Endothelial cell of umbilical vein (primary cell): ENCODE results near the gene PRIMA1. TPM values are rescaled to one million over a fixed set of nuclear protein-coding genes. Genes with fewer than 3 reads are reported as not detected.

Source experiments
- BruUV-seq: library from RNA; stranded (reverse); fragments of 400-500 nt; replicated peaks from 2 replicates; lab custom pipeline; 2021; lab: Mats Ljungman, UMichigan
- CTCF ChIA-PET: fragments of 300-600, 350-600 bp; sonication (Branson Sonifier 250); formaldehyde crosslinking; loops from one replicate; lab custom pipeline; 2021; ENCODE audit warnings: antibody characterized with exemption, inconsistent platforms; lab: Charles Lee
- POLR2A ChIA-PET: fragments of 300-600, 350-600 bp; sonication (Branson Sonifier 250); formaldehyde crosslinking; loops from one replicate; lab custom pipeline; 2021; ENCODE audit warnings: antibody characterized with exemption, inconsistent platforms; lab: Charles Lee
- DNase-seq: peaks from one replicate; pipeline ENCODE4 v3.0.0-alpha.2; 2011; ENCODE audit warnings: low read depth, low spot score
- FAIRE-seq: peaks from 2 replicates; lab custom pipeline; 2011; peaks lifted over from hg19 to GRCh38; lab: Jason Lieb, UNC
- H2AFZ ChIP-seq: 2 replicates; pipeline ENCODE4 v1.6.0; 2012; ENCODE audit warnings: low read depth, low read length, control low read depth, inconsistent platforms
- H3K27ac ChIP-seq: 2 replicates; pipeline ENCODE4 v1.5.1; 2011; ENCODE audit warnings: low read depth, mild to moderate bottlenecking, control low read depth, low read length, moderate library complexity; ENCODE audit not compliant: insufficient read depth
- H3K27me3 ChIP-seq, 2 experiments: 2 replicates each; pipeline versions ENCODE4 v1.6.0 to v1.6.1; 2011; ENCODE audit warnings: low read length in 2 of 2, mixed read lengths in 1 of 2; ENCODE audit not compliant: control insufficient read depth in 2 of 2, insufficient read depth in 2 of 2
- H3K36me3 ChIP-seq, 2 experiments: 2 replicates in 1 of 2; 3 replicates in 1 of 2; pipeline ENCODE4 v1.5.1; 2011; ENCODE audit warnings: low read length in 2 of 2, mild to moderate bottlenecking in 1 of 2, moderate library complexity in 1 of 2; ENCODE audit not compliant: control insufficient read depth in 2 of 2, insufficient read depth in 2 of 2; ENCODE audit errors: extremely low read depth in 1 of 2
- H3K4me1 ChIP-seq: 3 replicates; pipeline ENCODE4 v1.5.1; 2011; ENCODE audit warnings: mild to moderate bottlenecking, low read length; ENCODE audit not compliant: control insufficient read depth, insufficient read depth; ENCODE audit errors: extremely low read depth
- H3K4me2 ChIP-seq: 2 replicates; pipeline ENCODE4 v1.6.1; 2011; ENCODE audit warnings: low read length, control low read depth, mixed read lengths; ENCODE audit not compliant: insufficient read depth
- H3K4me3 ChIP-seq, 3 experiments: fragments of 200-600 bp in 1 of 3; sonication (generic), shearing (Covaris generic) in 1 of 3; replicated peaks in 1 of 3; 2 replicates each; pipeline ENCODE4 v1.5.1; 2011 to 2016; ENCODE audit warnings: control low read depth in 3 of 3, low read length in 3 of 3, mild to moderate bottlenecking in 2 of 3, inconsistent platforms in 1 of 3, low read depth in 1 of 3, moderate library complexity in 1 of 3; ENCODE audit not compliant: insufficient read depth in 1 of 3
- H3K79me2 ChIP-seq: 2 replicates; pipeline ENCODE4 v1.6.0; 2012; ENCODE audit warnings: low read length, inconsistent platforms; ENCODE audit not compliant: control insufficient read depth, insufficient read depth
- H3K9ac ChIP-seq: replicated peaks from 2 replicates; pipeline ENCODE3; 2011; ENCODE audit warnings: low read length, control low read depth; ENCODE audit not compliant: insufficient read depth; ENCODE audit errors: extremely low read depth
- H3K9me1 ChIP-seq: replicated peaks from 3 replicates; pipeline ENCODE4 v1.6.0; 2011; ENCODE audit warnings: mild to moderate bottlenecking, low read length; ENCODE audit not compliant: control insufficient read depth, insufficient read depth; ENCODE audit errors: extremely low read depth
- H3K9me3 ChIP-seq: replicated peaks from 2 replicates; pipeline ENCODE4 v1.5.1; 2012; ENCODE audit warnings: low read length, inconsistent platforms; ENCODE audit not compliant: control insufficient read depth, insufficient read depth
- H4K20me1 ChIP-seq: replicated peaks from 2 replicates; pipeline ENCODE3; 2011; ENCODE audit warnings: mild to moderate bottlenecking, low read length; ENCODE audit not compliant: control insufficient read depth, insufficient read depth; ENCODE audit errors: extremely low read depth
- EZH2 ChIP-seq: IDR thresholded peaks from 2 replicates; pipeline ENCODE4 v1.6.1; 2012; ENCODE audit warnings: borderline replicate concordance, low read depth, mild to moderate bottlenecking, moderate library complexity, low read length, inconsistent platforms; ENCODE audit not compliant: severe bottlenecking
- FOS ChIP-seq: IDR thresholded peaks from 2 replicates; pipeline ENCODE4 v1.6.1; 2011; ENCODE audit warnings: mild to moderate bottlenecking, low read length, moderate library complexity, borderline replicate concordance; ENCODE audit not compliant: insufficient read depth
- GATA2 ChIP-seq: IDR thresholded peaks from 2 replicates; pipeline ENCODE4 v1.7.0; 2011; ENCODE audit warnings: low read depth, mild to moderate bottlenecking, moderate library complexity, mixed read lengths, low read length; ENCODE audit not compliant: insufficient read length, insufficient read depth
- JUN ChIP-seq: IDR thresholded peaks from 2 replicates; pipeline ENCODE4 v1.6.1; 2011; ENCODE audit warnings: borderline replicate concordance, low read depth; ENCODE audit not compliant: insufficient read length, insufficient read depth
- MAX ChIP-seq: IDR thresholded peaks from 2 replicates; pipeline ENCODE4 v1.6.1; 2011; ENCODE audit not compliant: insufficient read depth, insufficient read length
- MYC ChIP-seq: IDR thresholded peaks from one replicate; pipeline ENCODE4 v1.6.1; 2011; ENCODE audit warnings: mild to moderate bottlenecking, low read depth, low read length
- POLR2A ChIP-seq: IDR thresholded peaks from 2 replicates; pipeline ENCODE4 v1.6.1; 2012; ENCODE audit warnings: low read depth, mild to moderate bottlenecking, control low read depth, low read length
- POLR2AphosphoS5 ChIP-seq: IDR thresholded peaks from 2 replicates; pipeline ENCODE4 v1.6.1; 2012; ENCODE audit warnings: low read depth, mild to moderate bottlenecking, control low read depth, low read length, moderate library complexity; ENCODE audit not compliant: insufficient read depth
- dilution Hi-C: fragments of 300-500 bp; cut with MboI; formaldehyde crosslinking; loops from one replicate; pipeline ENCODE4 v1.15.0; 2019; ENCODE audit warnings: low sequenced_read_pairs; ENCODE audit not compliant: extremely low pct_ligation_motif_present
- intact Hi-C: fragments of 100-400 bp; cut with micrococcal nuclease; formaldehyde crosslinking; loops from one replicate; pipeline ENCODE4 v1.10.0; 2022
- polyA plus RNA-seq, 4 experiments: library from polyadenylated mRNA; depleted of rRNA in 3 of 4; stranded (reverse) in 3 of 4; unstranded in 1 of 4; fragments of >200 nt; gene quantifications; 2 replicates each; pipeline versions ENCODE4 v1.2.1 to v1.2.3, GENCODE V29; 2011 to 2012; ENCODE audit warnings: missing spikeins in 1 of 4
- total RNA-seq: library from RNA; stranded (reverse); gene quantifications from 2 replicates; pipeline ENCODE4 v1.2.3, GENCODE V29; 2021
- TF ChIP-seq, protein P1 (sequence below), 2 donors: IDR thresholded peaks; 1 replicate in 1 of 2; 2 replicates in 1 of 2; pipeline ENCODE4 v1.5.1; 2011; ENCODE audit warnings: low read length in 2 of 2, mild to moderate bottlenecking in 2 of 2, moderate library complexity in 2 of 2, control low read depth in 1 of 2, inconsistent platforms in 1 of 2, low read depth in 1 of 2; ENCODE audit not compliant: insufficient read depth in 1 of 2; ENCODE audit errors: extremely low read depth in 1 of 2

PRIMA1 gene
- total and polyA plus RNA-seq, 2 donors (not counting 3 experiments of a cell fraction or from before 2014, with no cell fraction given): not detected

GRCh38 chr14:93700928-93701327 is 87.4 kb downstream of the PRIMA1 start:
- CTCF ChIA-PET: no interaction called here
- FAIRE-seq: no peak
- dilution Hi-C loops (no loop called here), intact Hi-C loops (no loop called here)
- Histone ChIP-seq H2AFZ (no peak overlapping the region), H3K4me1 (no peaks in the 10 kb centered on the region), H3K9ac (no peak overlapping the region), H3K9me3 (no peaks in the 10 kb centered on the region), H4K20me1 (no peaks in the 10 kb centered on the region), H3K4me3 (no peak overlapping the region), H3K9me1 (no peaks in the 10 kb centered on the region), H3K36me3 (no peaks in the 10 kb centered on the region), H3K27me3 (no peaks in the 10 kb centered on the region), H3K79me2 (no peaks in the 10 kb centered on the region), H3K27ac (no peak overlapping the region), H3K4me2 (no peak overlapping the region)
- DNase-seq: no peak
- POLR2A ChIA-PET: no interaction called here
- BruUV-seq: no TSS peak
- no peak for TF ChIP-seq FOS
- no peak for TF ChIP-seq JUN
- TF ChIP-seq MYC: no peak
- TF ChIP-seq POLR2AphosphoS5: no peak
- no peak for TF ChIP-seq POLR2A
- TF ChIP-seq MAX: no peak
- TF ChIP-seq EZH2: no peak
- TF ChIP-seq, protein P1, sequence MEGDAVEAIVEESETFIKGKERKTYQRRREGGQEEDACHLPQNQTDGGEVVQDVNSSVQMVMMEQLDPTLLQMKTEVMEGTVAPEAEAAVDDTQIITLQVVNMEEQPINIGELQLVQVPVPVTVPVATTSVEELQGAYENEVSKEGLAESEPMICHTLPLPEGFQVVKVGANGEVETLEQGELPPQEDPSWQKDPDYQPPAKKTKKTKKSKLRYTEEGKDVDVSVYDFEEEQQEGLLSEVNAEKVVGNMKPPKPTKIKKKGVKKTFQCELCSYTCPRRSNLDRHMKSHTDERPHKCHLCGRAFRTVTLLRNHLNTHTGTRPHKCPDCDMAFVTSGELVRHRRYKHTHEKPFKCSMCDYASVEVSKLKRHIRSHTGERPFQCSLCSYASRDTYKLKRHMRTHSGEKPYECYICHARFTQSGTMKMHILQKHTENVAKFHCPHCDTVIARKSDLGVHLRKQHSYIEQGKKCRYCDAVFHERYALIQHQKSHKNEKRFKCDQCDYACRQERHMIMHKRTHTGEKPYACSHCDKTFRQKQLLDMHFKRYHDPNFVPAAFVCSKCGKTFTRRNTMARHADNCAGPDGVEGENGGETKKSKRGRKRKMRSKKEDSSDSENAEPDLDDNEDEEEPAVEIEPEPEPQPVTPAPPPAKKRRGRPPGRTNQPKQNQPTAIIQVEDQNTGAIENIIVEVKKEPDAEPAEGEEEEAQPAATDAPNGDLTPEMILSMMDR (IDR thresholded peaks at IDR 0.05; ENCODE audit: extremely low read depth in 1 of 2, insufficient read depth in 1 of 2, low read depth in 1 of 2, low read length in 2 of 2): no peak
- no peak for TF ChIP-seq GATA2
